ENCODE results near the gene SELENOM.

SELENOM gene

GRCh38 chr22:31107894-31108218, 488 bp upstream of the SELENOM start:
- H3K4me2 ChIP-seq = peak overlapping the region; percentile 84
- H3K27ac ChIP-seq = no peak overlapping the region
- H4K20me1 ChIP-seq = peaks cover 12% of the 10 kb centered on the region; the same call in 1 of the 2 replicates
- TF ChIP-seq Cebpa-rat (IDR thresholded peaks at IDR 0.05) = no peak
- peak overlapping the region; percentile 56; the same call in 1 of the 2 replicates for H3K9ac ChIP-seq
- peak overlapping the region; percentile 63 for H3K4me3 ChIP-seq
- peaks cover 31% of the 10 kb centered on the region for H3K4me1 ChIP-seq
- peaks cover 9% of the 10 kb centered on the region for H3K9me3 ChIP-seq
- H3K27me3 ChIP-seq = no peaks in the 10 kb centered on the region
- peaks cover 16% of the 10 kb centered on the region for H3K36me3 ChIP-seq

DNA sequence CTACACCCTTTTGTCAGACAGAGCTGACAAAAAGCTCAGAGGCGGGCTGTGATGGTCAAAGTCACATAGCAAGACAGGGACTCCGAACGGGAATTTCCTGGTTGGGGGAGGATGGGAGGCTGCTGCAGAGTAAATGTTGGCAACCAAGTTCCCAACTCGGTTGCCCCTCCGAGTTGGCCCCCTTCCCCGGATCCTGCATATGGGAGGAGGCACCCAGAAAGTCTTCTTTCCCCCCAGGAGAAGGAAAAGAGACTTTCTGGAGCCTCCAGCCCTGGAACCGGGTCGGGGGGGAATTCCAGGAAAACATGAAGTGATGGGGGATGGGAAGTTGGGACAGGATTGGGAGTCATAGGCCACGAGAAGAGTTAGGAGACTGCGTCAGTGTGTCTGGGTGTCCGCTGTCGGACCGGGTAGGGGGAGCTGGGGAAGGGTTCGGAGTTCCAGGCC, 614 bp downstream of the SELENOM start:
- Histone ChIP-seq H4K20me1 (peaks cover 12% of the 10 kb centered on the region; the same call in 1 of the 2 replicates), H3K9ac (0 out of 2 replicates have a peak overlapping the region, but pooled peaks have one; percentile 71), H3K27ac (no peak overlapping the region), H3K4me1 (peaks cover 31% of the 10 kb centered on the region), H3K4me3 (peak overlapping the region; percentile 63), H3K9me3 (no peaks in the 10 kb centered on the region), H3K36me3 (peaks cover 24% of the 10 kb centered on the region), H3K4me2 (peak overlapping the region; percentile 88), H3K27me3 (no peaks in the 10 kb centered on the region)
- TF ChIP-seq Cebpa-rat (IDR thresholded peaks at IDR 0.05) = no peak

- no peak overlapping the region for H3K27ac ChIP-seq
- H3K4me2 ChIP-seq = no peak overlapping the region; the same call in 1 of the 2 replicates
- peaks cover 12% of the 10 kb centered on the region; the same call in 1 of the 2 replicates for H4K20me1 ChIP-seq
- no peak for TF ChIP-seq Cebpa-rat (IDR thresholded peaks at IDR 0.05)
- H3K27me3 ChIP-seq = no peaks in the 10 kb centered on the region
- peaks cover 31% of the 10 kb centered on the region for H3K4me1 ChIP-seq
- H3K9me3 ChIP-seq = no peaks in the 10 kb centered on the region
- H3K36me3 ChIP-seq = peaks cover 29% of the 10 kb centered on the region
- H3K4me3 ChIP-seq = no peak overlapping the region
- H3K9ac ChIP-seq = no peak overlapping the region
Measured at GRCh38 chr22:31106001-31106571, 1.3 kb downstream of the SELENOM start.

DNA sequence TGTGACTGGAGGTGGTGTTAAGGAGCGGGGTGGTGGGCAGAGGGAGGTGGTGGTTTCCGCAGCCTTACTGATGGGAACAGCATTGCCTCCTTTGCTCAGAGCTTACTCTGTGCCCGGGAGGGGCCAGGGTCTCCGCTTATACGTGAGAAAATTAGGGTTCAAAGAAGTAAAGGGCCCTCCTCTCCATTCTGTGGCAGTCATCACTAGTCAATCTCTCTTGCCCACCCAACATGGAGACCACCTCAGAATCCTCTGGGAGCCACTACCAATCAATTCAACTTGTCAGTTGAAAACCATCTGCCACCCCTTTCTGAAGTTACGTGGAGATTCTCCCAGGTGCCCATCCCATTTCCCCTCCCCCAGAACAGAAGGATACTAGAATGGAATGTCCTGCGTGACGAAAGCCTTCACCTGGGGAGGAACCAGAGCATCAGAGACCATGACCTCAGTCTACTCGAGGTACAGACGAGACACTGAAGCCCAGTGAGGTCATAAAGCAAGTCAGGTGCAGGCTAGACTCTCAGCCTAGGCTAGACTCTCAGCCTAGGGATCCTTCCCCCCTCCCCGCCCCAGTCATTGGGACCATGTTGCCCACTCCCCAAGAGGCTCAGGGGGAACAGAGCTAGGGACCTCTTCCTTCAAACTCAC, 2.0 kb downstream of the SELENOM start:
- no peak for TF ChIP-seq Cebpa-rat (IDR thresholded peaks at IDR 0.05)
- peaks cover 31% of the 10 kb centered on the region for H3K4me1 ChIP-seq
- no peaks in the 10 kb centered on the region for H3K9me3 ChIP-seq
- H3K4me2 ChIP-seq = no peak overlapping the region
- H4K20me1 ChIP-seq = peaks cover 12% of the 10 kb centered on the region; the same call in 1 of the 2 replicates
- peaks cover 33% of the 10 kb centered on the region for H3K36me3 ChIP-seq
- no peak overlapping the region for H3K4me3 ChIP-seq
- H3K27ac ChIP-seq = no peak overlapping the region
- H3K27me3 ChIP-seq = no peaks in the 10 kb centered on the region
- H3K9ac ChIP-seq = no peak overlapping the region

- H3K9me3 ChIP-seq = no peaks in the 10 kb centered on the region
- no peak overlapping the region for H3K27ac ChIP-seq
- H3K36me3 ChIP-seq = peaks cover 39% of the 10 kb centered on the region
- no peak overlapping the region for H3K4me3 ChIP-seq
- no peaks in the 10 kb centered on the region for H3K27me3 ChIP-seq
- no peak overlapping the region for H3K4me2 ChIP-seq
- H3K4me1 ChIP-seq = peaks cover 29% of the 10 kb centered on the region
- peaks cover 12% of the 10 kb centered on the region; the same call in 1 of the 2 replicates for H4K20me1 ChIP-seq
- no peak overlapping the region for H3K9ac ChIP-seq
- no peak for TF ChIP-seq Cebpa-rat (IDR thresholded peaks at IDR 0.05)
Measured at GRCh38 chr22:31104869-31105268, 2.5 kb downstream of the SELENOM start.

DNA sequence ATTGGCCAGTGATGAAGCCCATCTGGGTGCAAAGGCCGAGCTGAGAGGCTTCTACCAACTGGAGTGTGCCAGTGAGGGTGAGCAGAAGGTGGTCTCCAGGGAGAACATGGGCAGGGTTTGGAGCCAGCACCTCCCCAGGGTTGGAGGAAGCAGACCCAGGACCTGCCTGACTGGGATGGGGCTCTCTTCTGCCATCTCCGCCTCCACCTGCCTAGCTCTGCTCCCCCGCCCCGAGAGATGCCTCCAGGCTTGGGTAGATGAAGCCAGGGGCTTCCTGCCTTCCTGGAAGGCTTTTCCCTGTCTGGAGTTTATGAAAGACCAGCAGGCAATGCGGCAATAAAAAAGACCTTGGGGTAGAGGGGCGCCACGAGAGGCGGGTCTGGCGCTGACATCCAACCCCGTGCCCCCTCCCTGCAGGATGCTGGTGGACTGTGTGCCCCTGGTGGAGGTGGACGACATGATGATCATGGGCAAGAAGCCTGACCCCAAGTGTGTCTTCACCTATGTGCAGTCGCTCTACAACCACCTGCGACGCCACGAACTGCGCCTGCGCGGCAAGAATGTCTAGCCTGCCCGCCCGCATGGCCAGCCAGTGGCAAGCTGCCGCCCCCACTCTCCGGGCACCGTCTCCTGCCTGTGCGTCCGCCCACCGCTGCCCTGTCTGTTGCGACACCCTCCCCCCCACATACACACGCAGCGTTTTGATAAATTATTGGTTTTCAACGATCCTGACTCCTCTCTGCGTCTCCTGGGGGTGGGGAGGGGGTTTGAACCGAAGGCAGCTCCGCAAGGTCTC, 3.3 kb downstream of the SELENOM start:
- H3K4me3 ChIP-seq = no peak overlapping the region
- no peaks in the 10 kb centered on the region for H3K27me3 ChIP-seq
- H3K9ac ChIP-seq = no peak overlapping the region

DNA sequence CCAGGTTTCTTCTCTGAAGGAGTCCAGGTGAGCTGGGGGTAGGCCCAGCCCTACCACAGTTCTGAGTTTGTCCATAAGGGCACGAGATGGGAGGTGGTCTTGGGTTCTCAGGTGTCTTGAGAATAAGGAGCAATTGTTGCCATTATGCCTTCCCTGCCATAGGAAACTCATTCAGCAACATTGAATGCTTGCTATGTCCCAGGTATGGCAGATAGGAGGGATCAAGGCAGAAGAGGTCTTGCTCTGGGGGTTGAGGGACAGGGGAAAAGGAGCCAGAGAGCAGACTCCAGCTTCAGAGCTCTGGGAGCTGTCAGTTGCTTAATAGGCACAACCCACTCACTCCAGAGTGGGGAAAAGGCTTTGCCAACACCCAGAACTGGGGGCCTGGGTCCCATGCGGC, 4.3 kb downstream of the SELENOM start:
- H3K4me2 ChIP-seq = no peak overlapping the region
- peaks cover 18% of the 10 kb centered on the region for H3K4me1 ChIP-seq
- H3K9me3 ChIP-seq = no peaks in the 10 kb centered on the region
- H3K27me3 ChIP-seq = no peaks in the 10 kb centered on the region
- no peak overlapping the region for H3K4me3 ChIP-seq
- H3K27ac ChIP-seq = no peak overlapping the region
- peaks cover 55% of the 10 kb centered on the region for H3K36me3 ChIP-seq
- H4K20me1 ChIP-seq = peaks cover 12% of the 10 kb centered on the region; the same call in 1 of the 2 replicates
- no peak for TF ChIP-seq Cebpa-rat (IDR thresholded peaks at IDR 0.05)
- H3K9ac ChIP-seq = no peak overlapping the region

More for the DNA sequence above, 3.3 kb downstream of the SELENOM start:
- H3K27ac ChIP-seq = no peak overlapping the region
- no peak overlapping the region for H3K4me2 ChIP-seq
- TF ChIP-seq Cebpa-rat (IDR thresholded peaks at IDR 0.05) = no peak
- peaks cover 25% of the 10 kb centered on the region for H3K4me1 ChIP-seq
- peaks cover 12% of the 10 kb centered on the region; the same call in 1 of the 2 replicates for H4K20me1 ChIP-seq
- H3K36me3 ChIP-seq = peaks cover 46% of the 10 kb centered on the region
- H3K9me3 ChIP-seq = no peaks in the 10 kb centered on the region

DNA sequence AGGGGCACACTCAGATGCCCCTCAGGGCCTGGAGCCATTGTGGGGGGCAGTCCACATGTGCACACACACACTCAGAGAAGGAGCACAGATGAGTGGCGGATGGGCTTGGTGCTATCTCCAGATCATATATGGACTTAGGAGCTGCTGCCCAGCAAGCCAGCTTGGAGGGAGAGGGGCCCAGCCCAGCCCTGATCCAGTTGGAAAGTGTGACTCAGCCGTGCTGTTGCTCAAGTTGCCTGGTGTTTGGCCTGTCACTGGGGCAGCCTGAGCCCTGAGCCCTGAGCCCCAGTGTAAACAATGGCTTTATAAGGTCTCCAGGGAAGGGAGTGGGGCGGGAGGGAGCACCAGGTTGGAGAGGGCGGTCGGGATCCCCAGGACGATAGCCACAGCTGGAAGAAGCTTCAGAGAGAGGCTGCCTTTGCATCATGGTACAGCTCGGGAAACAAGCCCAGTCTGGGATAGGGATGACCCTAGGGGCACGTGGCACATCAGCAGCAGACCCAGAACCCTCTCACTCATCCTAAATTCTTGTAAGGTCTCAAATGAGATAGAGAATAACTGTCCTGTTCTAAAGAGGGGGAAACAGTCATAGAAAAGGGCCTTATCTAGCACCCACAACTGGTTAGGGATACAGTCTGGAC, 4.8 kb downstream of the SELENOM start:
- H3K4me3 ChIP-seq = no peak overlapping the region
- H4K20me1 ChIP-seq = peaks cover 12% of the 10 kb centered on the region; the same call in 1 of the 2 replicates
- no peak overlapping the region for H3K4me2 ChIP-seq
- no peaks in the 10 kb centered on the region for H3K27me3 ChIP-seq
- no peak overlapping the region for H3K9ac ChIP-seq
- H3K4me1 ChIP-seq = peaks cover 15% of the 10 kb centered on the region
- peaks cover 61% of the 10 kb centered on the region for H3K36me3 ChIP-seq
- H3K9me3 ChIP-seq = no peaks in the 10 kb centered on the region
- H3K27ac ChIP-seq = no peak overlapping the region
- no peak for TF ChIP-seq Cebpa-rat (IDR thresholded peaks at IDR 0.05)

GRCh38 chr22:31100762-31101525, 6.4 kb downstream of the SELENOM start:
- no peak overlapping the region for H3K27ac ChIP-seq
- H3K36me3 ChIP-seq = peaks cover 77% of the 10 kb centered on the region

More at GRCh38 chr22:31100762-31101525, 6.4 kb downstream of the SELENOM start:
- Histone ChIP-seq H3K9ac (no peak overlapping the region), H3K4me3 (no peak overlapping the region), H3K4me1 (peaks cover 9% of the 10 kb centered on the region; the same call in 1 of the 2 replicates), H3K4me2 (no peak overlapping the region), H3K9me3 (no peaks in the 10 kb centered on the region), H3K27me3 (no peaks in the 10 kb centered on the region), H4K20me1 (0 out of 2 replicates have a peak, but pooled peaks cover under 1% of the 10 kb centered on the region)
- TF ChIP-seq Cebpa-rat (IDR thresholded peaks at IDR 0.05) = no peak
